GM18909 (cell line): Measurements from ENCODE around the gene PDSS1.
"Not testable (repeated sequence)": the region's sequence is repeated elsewhere in the genome, so short reads cannot be mapped to it uniquely, and the experiment has no call there.

Experiments used
- ATAC-seq: cut with Tn5 transposase; IDR thresholded peaks from one replicate; pipeline ENCODE4 v1.9.1; 2021; ENCODE audit warnings: mild to moderate bottlenecking; ENCODE audit not compliant: unreplicated experiment, poor library complexity

PDSS1 gene

GRCh38 chr10:26737730-26738129 lies 40.2 kb downstream of the PDSS1 start:
- ATAC-seq = peak; percentile 82

GRCh38 chr10:26738301-26738911 lies 40.9 kb downstream of the PDSS1 start:
- no peak for ATAC-seq

- ATAC-seq = peak; percentile 41
Measured at GRCh38 chr10:26739071-26739631, 41.6 kb downstream of the PDSS1 start.

GRCh38 chr10:26741368-26741767 lies 43.9 kb downstream of the PDSS1 start:
- no peak for ATAC-seq

GRCh38 chr10:26743091-26743490 lies 45.6 kb downstream of the PDSS1 start:
- no peak for ATAC-seq

GRCh38 chr10:26743841-26744240 lies 46.3 kb downstream of the PDSS1 start:
- ATAC-seq = no peak

- ATAC-seq = no peak
Measured at GRCh38 chr10:26746061-26746460, 48.6 kb downstream of the PDSS1 start.

- ATAC-seq = peak; percentile 95
Measured at GRCh38 chr10:26755443-26755903, 58.0 kb downstream of the PDSS1 start.

- no peak for ATAC-seq
Measured at GRCh38 chr10:26759008-26759407, 61.5 kb downstream of the PDSS1 start.

GRCh38 chr10:26765549-26765948 lies 68.0 kb downstream of the PDSS1 start:
- no peak for ATAC-seq

- no peak for ATAC-seq
Measured at GRCh38 chr10:26770069-26770468, 72.6 kb downstream of the PDSS1 start.

- no peak for ATAC-seq
Measured at GRCh38 chr10:26773633-26774032, 76.1 kb downstream of the PDSS1 start.

- no peak for ATAC-seq
Measured at GRCh38 chr10:26776258-26776657, 78.8 kb downstream of the PDSS1 start.

- ATAC-seq = no peak
Measured at GRCh38 chr10:26777686-26778085, 80.2 kb downstream of the PDSS1 start.

- ATAC-seq = no peak
Measured at GRCh38 chr10:26779176-26779860, 81.8 kb downstream of the PDSS1 start.

GRCh38 chr10:26780106-26780792 lies 82.7 kb downstream of the PDSS1 start:
- ATAC-seq = peak; percentile 37

GRCh38 chr10:26780793-26781601 lies 83.5 kb downstream of the PDSS1 start:
- ATAC-seq = peak; percentile 65

GRCh38 chr10:26781797-26782196 lies 84.3 kb downstream of the PDSS1 start:
- ATAC-seq = peak; percentile 7

GRCh38 chr10:26787362-26787761 lies 89.9 kb downstream of the PDSS1 start:
- ATAC-seq = no peak

- not testable (repeated sequence) for ATAC-seq
Measured at GRCh38 chr10:26789779-26790178, 92.3 kb downstream of the PDSS1 start.
